GM12801 (cell line): ENCODE results near the gene RFC2.

Source experiments
- TF ChIP-seq, protein P1 (sequence below): IDR thresholded peaks from one replicate; pipeline ENCODE4 v1.5.1; 2011; ENCODE audit warnings: control low read depth; ENCODE audit not compliant: insufficient read length; ENCODE audit errors: extremely low read depth

The RFC2 gene

DNA sequence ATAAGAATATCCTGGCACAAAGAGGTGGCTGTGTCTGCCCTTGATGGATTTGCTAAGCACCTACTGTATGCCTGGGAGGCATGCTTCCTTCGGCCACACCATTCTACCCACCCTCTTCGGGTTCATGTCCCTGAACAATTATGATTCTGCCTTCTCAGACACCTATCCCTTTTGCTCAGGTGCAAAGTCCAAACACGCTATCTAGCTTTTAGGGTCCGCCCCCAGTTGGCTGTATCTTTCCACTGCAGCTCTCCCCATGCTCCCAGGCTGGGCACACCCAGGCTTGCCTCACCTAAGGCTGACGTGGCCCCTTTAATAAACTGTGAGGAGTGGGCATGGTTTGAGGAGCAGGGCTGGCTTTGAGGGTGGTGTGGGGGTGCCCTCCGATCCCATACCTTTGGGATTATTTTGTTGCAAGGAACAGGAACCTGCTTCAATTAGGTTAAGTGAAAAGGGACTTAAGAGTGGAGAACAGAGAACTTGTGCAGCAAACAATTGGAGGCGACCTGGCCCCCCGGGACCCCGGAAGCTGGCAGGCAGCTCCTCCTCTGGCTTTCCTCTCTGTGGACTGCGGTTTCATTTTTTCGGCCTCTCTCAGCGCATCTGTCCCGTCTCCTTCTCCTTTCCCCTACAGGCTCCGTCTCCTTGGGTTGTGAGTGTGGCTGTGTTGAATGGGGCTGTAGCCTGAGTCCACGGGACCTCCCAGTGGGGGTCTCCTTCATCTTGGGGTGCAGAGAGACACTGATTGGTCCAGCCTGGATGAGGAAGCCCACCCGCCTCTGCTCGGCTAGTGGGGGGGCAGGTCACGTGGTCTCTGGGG, 38.8 kb upstream of the RFC2 start:
- TF ChIP-seq, protein P1, sequence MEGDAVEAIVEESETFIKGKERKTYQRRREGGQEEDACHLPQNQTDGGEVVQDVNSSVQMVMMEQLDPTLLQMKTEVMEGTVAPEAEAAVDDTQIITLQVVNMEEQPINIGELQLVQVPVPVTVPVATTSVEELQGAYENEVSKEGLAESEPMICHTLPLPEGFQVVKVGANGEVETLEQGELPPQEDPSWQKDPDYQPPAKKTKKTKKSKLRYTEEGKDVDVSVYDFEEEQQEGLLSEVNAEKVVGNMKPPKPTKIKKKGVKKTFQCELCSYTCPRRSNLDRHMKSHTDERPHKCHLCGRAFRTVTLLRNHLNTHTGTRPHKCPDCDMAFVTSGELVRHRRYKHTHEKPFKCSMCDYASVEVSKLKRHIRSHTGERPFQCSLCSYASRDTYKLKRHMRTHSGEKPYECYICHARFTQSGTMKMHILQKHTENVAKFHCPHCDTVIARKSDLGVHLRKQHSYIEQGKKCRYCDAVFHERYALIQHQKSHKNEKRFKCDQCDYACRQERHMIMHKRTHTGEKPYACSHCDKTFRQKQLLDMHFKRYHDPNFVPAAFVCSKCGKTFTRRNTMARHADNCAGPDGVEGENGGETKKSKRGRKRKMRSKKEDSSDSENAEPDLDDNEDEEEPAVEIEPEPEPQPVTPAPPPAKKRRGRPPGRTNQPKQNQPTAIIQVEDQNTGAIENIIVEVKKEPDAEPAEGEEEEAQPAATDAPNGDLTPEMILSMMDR = no peak

DNA sequence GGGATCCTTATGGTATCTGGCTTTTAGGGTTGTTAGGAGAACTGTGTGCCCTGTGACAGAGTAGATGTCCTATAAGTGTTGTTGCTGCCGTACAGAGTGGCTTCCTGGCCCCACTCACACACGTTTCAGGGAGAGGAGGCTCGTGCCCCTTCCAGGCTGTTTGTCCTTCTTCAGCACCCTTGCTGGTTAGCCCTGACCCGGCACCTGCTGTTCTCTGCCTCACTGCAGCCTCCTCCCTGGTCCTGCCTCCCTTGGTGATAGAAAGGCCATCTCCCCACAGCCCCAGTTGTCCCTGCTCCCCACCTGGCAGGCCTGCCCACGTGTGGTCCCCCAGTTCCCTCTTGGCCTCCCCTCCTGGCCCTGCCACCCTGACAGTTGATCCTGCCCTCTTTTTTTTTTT, 37.3 kb upstream of the RFC2 start:
- TF ChIP-seq, protein P1 = no peak

DNA sequence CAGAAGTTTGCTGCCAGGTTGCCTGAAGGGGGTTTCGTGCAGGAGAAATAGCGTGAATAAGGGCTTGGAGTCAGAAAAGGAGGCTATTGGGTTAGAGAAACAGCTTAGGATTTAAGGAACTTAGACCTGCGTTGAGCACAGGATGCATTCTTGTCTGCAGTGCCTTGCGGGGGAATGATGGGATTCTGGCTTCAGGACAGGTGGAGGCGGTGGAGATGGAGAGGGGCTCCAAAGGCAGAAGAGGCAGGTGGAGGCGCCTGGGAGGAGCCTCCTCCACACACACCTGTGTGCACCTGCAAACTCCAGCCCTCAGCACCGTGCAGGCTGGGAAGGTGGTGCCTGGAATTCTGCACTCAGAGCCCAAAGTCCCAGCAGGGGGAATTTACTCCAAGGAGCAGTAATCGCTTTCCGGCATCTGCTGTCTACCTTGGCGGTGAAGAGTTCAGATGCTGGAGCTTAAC, 36.8 kb upstream of the RFC2 start:
- TF ChIP-seq, protein P1 = no peak

DNA sequence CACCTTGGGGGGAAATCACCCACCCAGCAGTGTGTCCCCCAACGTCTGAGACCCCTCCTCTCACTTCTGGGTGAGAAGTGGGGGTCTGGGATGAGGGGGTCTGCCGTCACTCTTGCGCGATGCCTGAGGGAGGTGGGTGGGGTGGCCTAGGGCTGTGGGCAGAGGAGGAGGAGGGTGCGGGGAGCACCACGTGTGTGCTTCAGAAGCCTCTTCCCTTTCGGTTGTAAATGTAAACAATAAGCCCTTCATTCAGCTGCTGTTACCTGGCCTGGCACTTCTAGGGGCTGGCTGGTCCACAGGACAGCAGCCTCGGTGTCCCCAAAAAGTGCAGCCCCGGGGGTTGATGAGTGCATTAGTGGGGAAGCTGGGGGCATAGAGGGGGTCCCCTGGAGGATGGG, 36.4 kb upstream of the RFC2 start:
- TF ChIP-seq, protein P1 = no peak

DNA sequence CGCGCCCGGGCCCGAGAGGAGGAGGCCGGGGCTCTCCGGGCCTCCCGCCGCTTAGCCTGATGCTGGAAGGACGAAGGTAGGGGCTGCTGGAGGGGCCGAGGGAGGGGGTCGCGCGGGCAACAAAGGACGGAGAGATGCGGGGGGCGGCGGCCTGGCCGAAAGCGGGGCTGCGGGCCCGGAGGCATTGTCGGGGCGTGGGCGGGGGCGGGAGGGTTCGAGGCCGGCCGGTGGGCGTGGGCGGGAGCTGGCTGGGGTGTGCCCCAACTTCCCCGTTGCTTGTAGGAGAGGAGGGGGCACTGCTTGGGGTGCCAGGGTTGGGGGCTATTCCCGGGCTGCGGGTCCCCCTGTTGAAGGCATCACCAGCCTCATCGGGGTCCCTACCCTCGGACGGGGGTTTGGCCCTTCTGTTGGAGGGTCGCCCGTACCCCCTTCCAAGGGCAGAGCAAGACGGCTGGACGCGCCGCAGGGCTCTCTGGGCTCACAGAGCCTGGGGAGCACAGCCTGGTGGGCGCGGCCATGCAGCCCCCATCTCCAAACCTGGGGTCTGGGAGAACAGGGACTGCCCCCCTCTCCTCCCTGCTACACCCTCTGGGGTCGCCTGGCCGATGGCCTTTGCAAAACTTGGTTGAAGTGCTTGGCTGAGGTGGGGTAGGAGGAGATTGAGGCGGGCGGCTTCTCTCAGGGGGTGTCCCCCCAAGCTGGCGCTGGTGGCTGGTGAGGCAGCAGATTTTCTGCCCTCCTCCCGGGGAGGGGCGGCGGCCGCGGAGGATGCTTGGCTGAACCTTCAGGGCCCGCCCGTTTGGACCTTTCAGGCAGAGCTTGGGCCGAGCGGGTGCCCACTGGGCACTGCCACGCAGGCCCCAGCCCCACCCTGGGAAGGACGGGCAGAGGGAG, 35.7 kb upstream of the RFC2 start:
- TF ChIP-seq, protein P1 = no peak

DNA sequence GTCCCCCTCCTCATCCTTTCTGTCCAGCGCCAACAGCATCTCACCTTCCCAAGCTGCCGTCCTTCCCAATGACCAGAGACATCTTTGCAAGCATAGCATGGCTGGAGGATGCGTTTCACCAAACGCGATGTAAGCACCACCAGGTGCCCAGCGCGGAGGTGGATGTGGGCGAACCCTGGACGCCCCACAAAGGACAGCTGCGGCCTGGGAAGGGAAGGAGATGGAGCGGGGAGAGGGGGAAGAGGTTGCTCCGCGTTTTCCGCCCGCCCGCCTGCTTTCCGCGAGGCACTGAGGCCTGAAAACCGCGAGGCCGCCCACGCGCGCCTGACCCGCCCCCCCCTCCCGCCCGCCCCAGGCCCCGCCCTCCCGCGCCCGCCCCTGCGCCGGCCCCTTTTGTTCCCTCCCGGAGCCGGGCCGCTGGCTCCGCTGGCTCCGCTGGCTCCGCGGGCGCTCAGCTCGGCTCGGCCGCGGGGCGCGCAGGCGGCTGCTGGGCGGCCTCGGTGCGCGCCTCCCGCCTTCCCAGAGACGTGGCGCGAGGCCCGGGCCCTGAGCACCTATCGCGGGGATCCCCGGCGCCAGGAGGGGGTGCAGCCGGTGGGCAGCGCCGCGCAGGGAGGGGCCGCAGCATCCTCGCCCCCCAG, 34.9 kb upstream of the RFC2 start, which contains the start of gene CLIP2:
Gene CLIP2, plus strand, starts transcription at position 390 of the 641 bp plus-strand sequence. CDS start 28,140 bp downstream, outside the sequence.
- TF ChIP-seq, protein P1 = no peak
